ENCODE measurements around the gene TMEM45A.
"Not testable (repeated sequence)": the region's sequence is repeated elsewhere in the genome, so short reads cannot be mapped to it uniquely, and the experiment has no call there.

TMEM45A gene

DNA sequence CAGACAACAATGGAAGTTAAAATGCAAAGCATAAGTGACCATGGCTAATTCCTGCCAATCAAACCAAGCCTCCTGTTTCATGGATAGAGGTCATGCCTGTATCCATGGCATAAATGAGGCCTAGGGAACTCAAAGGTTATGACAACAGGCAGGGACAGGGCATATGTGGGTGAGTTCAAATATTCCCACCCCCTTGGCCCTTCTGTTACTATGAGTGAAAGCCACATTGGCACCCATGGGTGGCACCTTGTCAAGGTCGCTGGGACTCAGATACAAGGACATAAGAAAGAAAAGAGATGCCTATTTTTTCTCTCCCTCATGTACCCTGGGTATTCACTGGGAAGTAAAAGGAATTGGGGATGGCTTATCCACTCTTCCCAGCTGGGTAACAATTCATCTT lies 25.3 kb upstream of the TMEM45A start:
- H3K4me3 ChIP-seq (ENCODE audit: low read depth, low read length): no peak overlapping the region
- DNase-seq (ENCODE audit: low read depth): no peak
- TF ChIP-seq, protein P1, sequence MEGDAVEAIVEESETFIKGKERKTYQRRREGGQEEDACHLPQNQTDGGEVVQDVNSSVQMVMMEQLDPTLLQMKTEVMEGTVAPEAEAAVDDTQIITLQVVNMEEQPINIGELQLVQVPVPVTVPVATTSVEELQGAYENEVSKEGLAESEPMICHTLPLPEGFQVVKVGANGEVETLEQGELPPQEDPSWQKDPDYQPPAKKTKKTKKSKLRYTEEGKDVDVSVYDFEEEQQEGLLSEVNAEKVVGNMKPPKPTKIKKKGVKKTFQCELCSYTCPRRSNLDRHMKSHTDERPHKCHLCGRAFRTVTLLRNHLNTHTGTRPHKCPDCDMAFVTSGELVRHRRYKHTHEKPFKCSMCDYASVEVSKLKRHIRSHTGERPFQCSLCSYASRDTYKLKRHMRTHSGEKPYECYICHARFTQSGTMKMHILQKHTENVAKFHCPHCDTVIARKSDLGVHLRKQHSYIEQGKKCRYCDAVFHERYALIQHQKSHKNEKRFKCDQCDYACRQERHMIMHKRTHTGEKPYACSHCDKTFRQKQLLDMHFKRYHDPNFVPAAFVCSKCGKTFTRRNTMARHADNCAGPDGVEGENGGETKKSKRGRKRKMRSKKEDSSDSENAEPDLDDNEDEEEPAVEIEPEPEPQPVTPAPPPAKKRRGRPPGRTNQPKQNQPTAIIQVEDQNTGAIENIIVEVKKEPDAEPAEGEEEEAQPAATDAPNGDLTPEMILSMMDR (IDR thresholded peaks at IDR 0.05; ENCODE audit: insufficient read depth, low read depth, low read length, missing control alignments): no peak

DNA sequence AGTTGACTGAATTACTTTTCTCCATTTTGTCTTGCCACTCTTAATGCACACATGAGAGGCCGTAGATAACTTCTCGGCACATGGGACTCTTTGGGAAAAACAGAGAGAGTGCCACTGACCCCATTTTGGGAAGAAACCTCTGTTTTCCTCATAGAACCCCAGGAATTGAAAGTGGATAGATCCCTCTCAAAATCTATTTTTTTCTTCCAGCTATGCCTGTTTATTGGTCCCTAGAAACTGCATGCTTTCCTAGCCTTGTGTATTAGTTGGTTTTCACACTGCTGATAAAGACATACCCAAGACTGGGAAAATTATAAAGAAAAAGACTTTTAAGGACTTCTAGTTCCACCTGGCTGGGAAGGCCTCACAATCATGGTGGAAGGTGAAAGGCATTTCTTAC lies 23.7 kb upstream of the TMEM45A start:
- H3K4me3 ChIP-seq (ENCODE audit: low read depth, low read length): no peak overlapping the region
- DNase-seq (ENCODE audit: low read depth): no peak
- TF ChIP-seq, protein P1 (IDR thresholded peaks at IDR 0.05; ENCODE audit: insufficient read depth, low read depth, low read length, missing control alignments): no peak

GRCh38 chr3:100470951-100471350 lies 21.5 kb upstream of the TMEM45A start:
- H3K4me3 ChIP-seq (ENCODE audit: low read depth, low read length): no peak overlapping the region
- DNase-seq (ENCODE audit: low read depth): no peak
- TF ChIP-seq, protein P1 (IDR thresholded peaks at IDR 0.05; ENCODE audit: insufficient read depth, low read depth, low read length, missing control alignments): no peak

- TF ChIP-seq, protein P1 (IDR thresholded peaks at IDR 0.05; ENCODE audit: insufficient read depth, low read depth, low read length, missing control alignments): no peak
- no peak overlapping the region for H3K4me3 ChIP-seq (ENCODE audit: low read depth, low read length)
- DNase-seq (ENCODE audit: low read depth): no peak
Measured at GRCh38 chr3:100471444-100471843, 21.0 kb upstream of the TMEM45A start.

GRCh38 chr3:100477851-100478360 lies 14.5 kb upstream of the TMEM45A start:
- H3K4me3 ChIP-seq (ENCODE audit: low read depth, low read length); DNase-seq (ENCODE audit: low read depth): not testable (repeated sequence)

GRCh38 chr3:100478521-100478920 lies 13.9 kb upstream of the TMEM45A start:
- not testable (repeated sequence) for H3K4me3 ChIP-seq (ENCODE audit: low read depth, low read length); DNase-seq (ENCODE audit: low read depth)

DNA sequence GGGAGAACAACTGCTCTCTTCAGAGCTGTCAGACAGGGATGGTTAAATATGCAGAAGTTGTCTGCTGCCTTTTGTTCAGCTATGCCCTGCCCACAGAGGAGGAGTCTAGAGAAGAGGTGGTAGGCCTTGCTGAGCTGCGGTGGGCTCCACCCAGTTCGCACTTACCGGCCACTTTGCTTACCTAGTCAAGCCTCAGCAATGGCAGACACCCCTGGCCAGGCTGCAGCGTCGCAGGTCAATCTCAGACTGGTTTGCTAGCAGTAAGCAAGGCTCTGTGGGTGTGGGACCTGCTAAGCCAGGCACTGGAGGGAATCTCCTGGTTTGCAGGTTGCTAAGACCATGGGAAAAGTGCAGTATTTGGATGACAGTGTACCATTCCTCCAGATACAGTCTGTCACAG lies 12.3 kb upstream of the TMEM45A start:
- H3K4me3 ChIP-seq (ENCODE audit: low read depth, low read length): no peak overlapping the region
- TF ChIP-seq, protein P1 (IDR thresholded peaks at IDR 0.05; ENCODE audit: insufficient read depth, low read depth, low read length, missing control alignments): no peak
- no peak for DNase-seq (ENCODE audit: low read depth)

DNA sequence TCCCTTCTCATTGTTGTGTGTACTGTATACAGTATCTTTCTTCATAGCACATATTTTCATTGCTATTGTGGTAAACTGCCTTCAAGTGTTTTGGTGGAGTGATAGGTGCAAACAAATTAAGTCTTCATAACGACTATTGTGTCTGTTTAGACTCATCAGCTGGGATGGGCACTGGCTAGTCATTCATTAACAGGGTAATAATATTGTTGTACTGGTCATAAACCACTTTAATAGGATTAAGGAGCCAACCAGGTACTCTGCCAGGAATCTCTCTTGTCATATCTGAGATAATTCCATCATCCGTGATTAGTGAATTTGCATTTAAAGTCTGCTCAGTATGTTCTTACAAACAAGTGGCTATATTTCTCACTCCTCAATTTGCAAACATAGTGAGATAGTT lies 10.2 kb upstream of the TMEM45A start:
- H3K4me3 ChIP-seq (ENCODE audit: low read depth, low read length): no peak overlapping the region
- TF ChIP-seq, protein P1 (IDR thresholded peaks at IDR 0.05; ENCODE audit: insufficient read depth, low read depth, low read length, missing control alignments): no peak
- no peak for DNase-seq (ENCODE audit: low read depth)

All from GM12865 (cell line).